Retina (tissue), 1 donor: ENCODE data around the gene KRTAP1-5.
"Not testable (repeated sequence)": the region's sequence is repeated elsewhere in the genome, so short reads cannot be mapped to it uniquely, and the experiment has no call there.

Experiments used
- DNase-seq: peaks from one replicate; pipeline ENCODE4 v3.0.0-alpha.2; 2016

KRTAP1-5 gene

DNA sequence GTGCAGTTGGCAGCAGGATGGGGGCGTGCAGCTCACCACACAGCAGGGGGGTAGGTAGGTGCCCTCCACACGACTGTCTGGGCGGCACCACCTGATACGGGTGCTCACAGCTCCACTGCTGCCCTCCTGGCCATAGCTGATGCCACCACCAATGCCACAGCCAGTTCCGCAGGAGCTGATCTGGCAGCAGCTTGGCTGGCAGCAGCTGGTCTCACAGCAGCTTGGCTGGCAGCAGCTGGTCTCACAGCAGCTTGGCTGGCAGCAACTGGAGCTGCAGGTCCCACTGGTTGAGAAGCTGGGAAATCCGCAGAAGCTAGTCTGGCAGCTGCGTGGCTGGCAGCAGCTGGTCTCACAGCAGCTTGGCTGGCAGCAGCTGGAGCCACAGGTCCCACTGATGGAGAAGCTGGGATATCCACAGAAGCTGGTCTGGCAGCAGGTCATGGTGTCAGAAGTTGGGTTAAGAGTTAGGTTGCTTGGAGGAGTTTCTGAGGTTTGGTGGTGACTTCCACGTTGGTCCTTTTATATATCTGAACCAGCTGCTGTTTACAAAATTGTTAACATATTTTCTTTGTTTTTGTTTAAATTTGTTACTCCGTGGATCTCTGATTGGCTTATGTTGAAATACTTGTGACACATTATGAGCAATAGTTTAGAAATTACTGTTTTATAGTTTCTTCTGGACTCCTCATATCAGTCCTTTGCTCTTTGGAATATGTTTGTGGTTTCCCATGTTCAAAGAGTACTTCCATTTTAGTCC is at the start of gene KRTAP1-5:
Gene KRTAP1-5 (minus strand): TSS at position 494 of the 757 bp plus-strand sequence. CDS start 53 bp downstream, at position 441.
- no peak for DNase-seq

- DNase-seq: no peak
Measured at GRCh38 chr17:41076788-41077187, 49.8 kb upstream of the KRTAP1-5 start.

DNA sequence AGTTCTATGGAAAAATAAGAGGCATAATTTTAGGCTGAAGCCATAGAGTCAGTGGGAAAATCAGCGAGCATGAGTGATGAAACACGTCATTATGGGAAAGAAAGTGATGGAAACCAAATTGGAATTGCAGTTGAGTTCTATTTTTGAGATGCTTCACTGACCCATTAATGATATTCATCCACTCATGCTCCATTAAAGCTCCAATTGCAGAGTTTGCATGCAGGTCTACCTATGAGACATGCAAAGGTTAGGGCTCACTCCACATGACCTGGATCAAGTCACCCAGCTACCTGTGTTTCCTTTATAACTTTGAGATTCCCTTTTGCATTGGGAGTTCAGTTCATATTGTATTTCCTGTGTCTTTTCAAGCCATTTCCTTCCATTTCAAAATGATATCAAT is 46.7 kb upstream of the KRTAP1-5 start:
- DNase-seq: no peak

GRCh38 chr17:41071606-41072360 is 44.8 kb upstream of the KRTAP1-5 start:
- peak; percentile 23 for DNase-seq

DNA sequence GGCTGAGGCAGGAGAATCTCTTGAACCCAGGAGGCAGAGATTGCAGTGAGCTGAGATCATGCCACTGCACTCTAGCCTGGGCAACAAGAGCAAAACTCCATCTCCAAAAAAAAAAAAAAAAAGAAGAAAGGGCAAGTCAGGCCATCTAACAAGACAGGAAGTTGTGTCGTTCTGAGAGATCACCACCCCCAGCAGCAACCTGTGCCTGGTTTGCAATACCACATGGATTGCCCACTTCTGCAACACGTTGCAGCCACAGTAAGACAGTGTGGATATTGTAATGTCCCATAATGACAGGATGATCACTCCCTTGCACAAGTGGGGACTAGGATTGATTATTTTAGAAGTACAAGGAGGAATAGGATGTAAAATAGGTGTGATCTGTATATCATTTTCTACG is 42.0 kb upstream of the KRTAP1-5 start:
- no peak for DNase-seq

- DNase-seq: no peak
Measured at GRCh38 chr17:41067281-41067680, 40.3 kb upstream of the KRTAP1-5 start.

GRCh38 chr17:41065829-41066624 is 39.0 kb upstream of the KRTAP1-5 start, which contains the start of gene KRTAP2-4:
Gene KRTAP2-4, minus strand, starts transcription at chr17:41065879. Its CDS starts 34 bp downstream, at chr17:41065845.
- no peak for DNase-seq

DNA sequence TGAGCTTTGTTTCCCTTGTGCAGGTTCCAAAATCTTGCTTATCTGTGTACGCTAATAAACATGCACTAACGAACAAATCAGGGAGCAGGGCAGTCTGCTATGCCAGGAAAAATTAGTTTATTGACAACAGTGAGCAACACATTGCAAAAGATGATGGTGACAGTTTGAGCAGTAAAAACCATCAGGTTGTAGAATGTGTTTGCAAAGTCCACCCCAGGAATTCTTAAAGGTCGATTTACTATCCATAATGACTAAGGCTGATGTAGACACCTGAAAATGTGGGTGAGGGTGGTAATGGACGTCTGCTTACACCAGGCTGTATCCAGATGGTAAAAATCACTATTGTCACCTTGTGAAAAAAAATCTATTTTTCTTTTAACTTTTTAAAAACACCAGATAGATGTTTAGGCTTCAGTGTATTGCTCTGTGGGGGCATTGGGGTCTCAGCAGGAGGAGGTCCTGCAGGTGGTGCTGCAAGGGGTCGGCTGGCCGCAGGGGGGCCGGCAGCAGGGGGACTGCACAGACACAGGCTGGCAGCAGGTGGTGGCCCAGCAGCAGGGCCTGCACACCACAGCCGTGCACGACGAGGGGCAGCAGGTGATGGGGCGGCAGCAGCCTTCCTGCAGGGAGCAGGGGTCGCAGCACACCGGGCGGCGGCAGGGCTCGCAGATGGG is 38.1 kb upstream of the KRTAP1-5 start:
- not testable (repeated sequence) for DNase-seq

DNA sequence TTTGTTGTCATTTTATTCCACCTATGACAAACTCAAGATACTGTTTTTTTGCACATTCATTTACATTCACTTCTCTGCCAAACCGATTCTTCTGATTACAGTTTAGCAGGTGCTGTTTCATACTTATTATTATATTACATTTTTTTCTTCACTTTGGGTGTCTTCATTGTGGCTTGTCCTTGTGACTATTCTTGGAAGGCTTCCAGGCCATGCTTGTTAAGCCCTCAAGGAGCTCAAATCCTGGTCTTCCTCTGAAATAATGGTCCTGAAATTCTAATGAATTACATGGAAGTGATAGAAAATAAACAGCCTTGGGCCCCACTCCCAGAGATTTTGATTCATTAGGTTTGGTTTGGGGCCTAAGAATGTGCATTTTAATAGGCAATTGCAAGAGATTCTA is 37.3 kb upstream of the KRTAP1-5 start:
- DNase-seq: no peak

DNA sequence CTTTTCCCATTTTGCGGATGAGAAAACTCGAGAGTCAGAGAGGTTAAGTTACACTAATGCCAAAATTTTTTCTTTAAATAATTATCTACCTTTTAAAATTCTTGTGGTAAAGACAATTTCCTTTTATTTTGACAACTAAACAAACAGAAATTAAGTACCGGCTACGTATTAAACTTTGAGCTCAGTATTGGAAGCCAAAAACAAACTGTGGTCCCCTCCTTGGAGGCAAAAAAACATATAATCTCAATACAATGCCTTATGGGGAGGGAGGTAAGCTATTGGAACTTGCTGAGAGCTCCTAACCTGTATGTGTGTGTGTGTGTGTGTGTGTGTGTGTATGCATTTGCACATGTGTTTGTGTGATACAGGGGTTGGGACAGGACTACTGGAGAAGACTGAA is 36.4 kb upstream of the KRTAP1-5 start:
- no peak for DNase-seq

DNA sequence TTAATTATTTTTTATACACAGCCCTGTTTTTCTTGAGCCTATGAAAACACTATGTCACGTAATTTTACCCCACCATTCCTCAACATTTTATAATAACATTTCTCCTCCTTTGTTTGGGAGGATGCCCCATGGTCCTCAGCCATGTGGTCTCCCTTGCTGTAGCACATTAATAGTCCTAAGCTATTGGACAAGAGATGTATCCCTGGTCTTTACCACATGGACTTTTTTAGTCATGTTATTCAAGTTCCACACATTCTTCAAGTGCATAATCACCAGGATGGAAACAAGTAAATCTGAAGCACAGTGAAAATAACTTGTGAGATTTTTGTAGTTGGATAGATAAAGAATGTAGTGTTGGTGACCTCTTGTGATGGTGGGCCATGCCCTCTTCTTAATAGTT is 35.0 kb upstream of the KRTAP1-5 start:
- DNase-seq: no peak

- DNase-seq: no peak
Measured at GRCh38 chr17:41060052-41060604, 33.1 kb upstream of the KRTAP1-5 start, which contains the start of gene KRTAP2-3. Gene KRTAP2-3, minus strand, starts transcription at chr17:41060114. Its CDS starts 64 bp downstream, at chr17:41060050.

DNA sequence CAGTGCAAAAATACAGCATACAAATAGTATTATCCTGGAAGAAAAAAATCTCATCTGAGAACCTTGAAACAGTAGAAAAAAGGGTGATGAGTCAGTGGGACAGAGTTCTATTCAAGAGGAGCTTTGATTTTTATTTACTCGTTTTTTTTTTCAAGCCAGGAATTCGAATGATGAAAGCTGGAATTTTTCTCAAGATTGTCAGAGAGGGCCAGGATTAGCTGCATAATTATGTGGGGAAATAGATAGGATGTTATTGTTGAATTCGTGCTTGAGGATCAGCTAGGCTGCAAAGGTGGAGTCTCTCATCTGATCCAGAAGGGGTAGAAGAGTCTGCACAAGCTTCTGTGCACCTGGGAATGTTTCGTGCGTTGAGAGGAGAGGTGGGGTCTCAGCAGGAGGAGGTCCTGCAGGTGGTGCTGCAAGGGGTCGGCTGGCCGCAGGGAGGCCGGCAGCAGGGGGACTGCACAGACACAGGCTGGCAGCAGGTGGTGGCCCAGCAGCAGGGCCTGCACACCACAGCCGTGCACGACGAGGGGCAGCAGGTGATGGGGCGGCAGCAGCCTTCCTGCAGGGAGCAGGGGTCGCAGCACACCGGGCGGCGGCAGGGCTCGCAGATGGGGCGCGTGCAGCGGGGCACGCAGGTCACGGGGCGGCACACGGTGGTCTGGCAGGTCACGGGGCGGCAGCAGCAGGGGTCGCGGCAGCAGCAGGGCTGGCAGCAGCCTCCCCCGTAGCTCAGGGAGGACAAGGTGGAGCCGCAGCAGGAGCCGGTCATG is 32.5 kb upstream of the KRTAP1-5 start:
- not testable (repeated sequence) for DNase-seq

- DNase-seq: no peak
Measured at GRCh38 chr17:41058741-41059140, 31.7 kb upstream of the KRTAP1-5 start.

DNA sequence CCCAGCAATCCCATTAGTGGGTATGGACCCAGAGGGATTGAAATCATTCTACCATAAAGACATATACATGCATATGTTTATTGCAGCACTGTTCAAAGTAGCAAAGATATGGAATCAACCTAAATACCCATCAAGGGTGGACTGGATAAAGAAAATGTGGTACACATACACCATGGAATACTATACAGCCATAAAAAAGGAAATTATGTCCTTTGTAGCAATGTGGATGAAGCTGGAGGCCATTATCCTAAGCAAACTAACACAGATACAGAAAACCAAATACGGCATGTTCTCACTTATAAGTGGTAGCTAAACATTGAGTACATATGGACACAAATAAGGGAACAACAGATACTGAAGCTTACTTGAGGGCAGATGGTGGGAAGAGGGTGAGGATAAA is 30.5 kb upstream of the KRTAP1-5 start:
- DNase-seq: no peak

- DNase-seq: not testable (repeated sequence)
Measured at GRCh38 chr17:41055130-41055529, 28.1 kb upstream of the KRTAP1-5 start, which contains the start of gene KRTAP2-2. Gene KRTAP2-2, minus strand, starts transcription at chr17:41055230. Its CDS starts 19 bp downstream, at chr17:41055211.

GRCh38 chr17:41054556-41054955 is 27.5 kb upstream of the KRTAP1-5 start:
- DNase-seq: not testable (repeated sequence)

DNA sequence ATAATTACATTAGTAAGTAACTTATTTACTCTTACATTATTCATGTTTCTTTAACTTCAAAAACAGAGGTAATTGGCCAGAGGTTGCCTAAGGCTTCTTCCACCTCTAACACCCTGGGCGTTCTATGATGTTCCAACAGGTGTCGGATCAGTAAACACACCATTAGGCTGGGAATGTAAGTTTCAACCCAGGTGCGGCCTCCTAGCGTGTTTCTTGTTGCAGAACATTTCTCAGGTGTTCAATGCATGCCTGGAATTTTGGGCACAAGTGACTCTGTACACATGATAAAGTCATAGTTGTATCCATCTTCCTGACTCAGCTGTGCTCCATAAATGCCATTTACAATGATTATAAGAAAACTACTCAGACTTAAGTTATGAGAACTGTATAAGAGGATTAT is 27.0 kb upstream of the KRTAP1-5 start:
- no peak for DNase-seq

GRCh38 chr17:41052566-41052965 is 25.6 kb upstream of the KRTAP1-5 start:
- no peak for DNase-seq

DNA sequence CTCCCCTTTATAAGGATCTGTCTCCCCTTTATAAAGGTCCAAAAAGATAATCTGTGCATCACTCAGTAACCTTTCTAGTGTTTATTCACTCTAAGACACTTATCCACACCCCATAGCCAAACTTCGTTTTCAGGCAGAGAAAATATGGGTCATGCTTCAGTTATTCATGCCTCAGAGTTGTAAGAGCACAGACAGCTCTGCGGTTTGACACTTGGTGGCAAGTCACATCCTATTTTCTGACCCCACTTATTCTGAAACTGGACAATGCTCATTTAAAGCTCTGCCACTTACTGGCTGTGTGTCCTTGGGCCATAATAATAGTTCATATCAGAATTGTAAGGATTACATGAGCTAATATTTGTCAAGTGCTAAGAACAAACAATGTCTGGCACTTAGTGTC is 22.1 kb upstream of the KRTAP1-5 start:
- no peak for DNase-seq

DNA sequence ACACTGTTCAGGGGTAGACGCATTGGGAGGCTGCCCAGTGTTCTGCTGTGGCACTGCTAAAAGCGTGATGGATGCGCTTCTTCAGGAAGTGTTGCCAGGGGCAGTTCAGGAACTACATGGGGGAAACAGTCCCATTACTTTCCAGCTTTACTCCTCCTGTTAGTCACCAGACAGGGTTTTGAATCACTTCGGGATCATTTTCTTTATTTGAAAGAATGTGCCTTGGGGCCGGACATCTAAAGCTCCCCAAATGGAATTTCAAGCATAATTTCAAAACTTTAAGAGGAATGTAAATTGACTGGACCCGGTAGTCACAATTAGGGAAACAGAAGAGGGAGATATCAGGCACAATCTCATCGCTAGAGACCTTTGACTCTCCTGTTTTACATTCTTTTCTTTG is 21.4 kb upstream of the KRTAP1-5 start:
- no peak for DNase-seq
